Stimulated activated CD4-positive, alpha-beta T cell treated with anti-CD3 and anti-CD28 coated beads, Interleukin-15, amount 100 ng/mL, for 48 hours (primary cell): ENCODE measurements around the gene ENAH.

Experiments
- DNase-seq, 2 donors: peaks; one replicate each; pipeline ENCODE4 v3.0.0-alpha.2; 2020; ENCODE audit warnings: low read depth in 2 of 2

ENAH gene

DNA sequence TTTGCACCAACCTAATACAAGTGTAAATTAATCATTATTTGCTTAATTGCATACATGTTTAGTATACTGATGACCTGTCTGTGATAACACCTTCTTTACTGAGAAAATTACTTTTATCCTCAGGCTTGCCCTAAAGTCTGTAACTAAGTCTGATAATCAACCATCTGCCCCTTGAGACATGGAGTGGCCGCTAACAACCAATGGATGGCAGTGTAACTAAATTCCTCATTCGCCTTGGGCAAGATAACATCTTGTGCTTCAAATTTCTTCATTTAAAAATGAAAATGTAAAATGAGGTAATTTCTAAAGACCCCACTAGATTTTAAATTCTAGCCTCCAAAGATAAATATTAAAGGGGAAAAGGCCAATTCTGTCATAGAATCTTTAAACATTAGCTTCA, 85.1 kb downstream of the ENAH start:
- no peak for DNase-seq

- DNase-seq = no peak
Observed at GRCh38 chr1:225565847-225566246, 87.1 kb downstream of the ENAH start.

GRCh38 chr1:225561675-225562074, 91.2 kb downstream of the ENAH start:
- DNase-seq = no peak

GRCh38 chr1:225559902-225560301, 93.0 kb downstream of the ENAH start:
- no peak for DNase-seq

- no peak for DNase-seq
Observed at GRCh38 chr1:225559326-225559725, 93.6 kb downstream of the ENAH start.

GRCh38 chr1:225556694-225557093, 96.2 kb downstream of the ENAH start:
- no peak for DNase-seq

DNA sequence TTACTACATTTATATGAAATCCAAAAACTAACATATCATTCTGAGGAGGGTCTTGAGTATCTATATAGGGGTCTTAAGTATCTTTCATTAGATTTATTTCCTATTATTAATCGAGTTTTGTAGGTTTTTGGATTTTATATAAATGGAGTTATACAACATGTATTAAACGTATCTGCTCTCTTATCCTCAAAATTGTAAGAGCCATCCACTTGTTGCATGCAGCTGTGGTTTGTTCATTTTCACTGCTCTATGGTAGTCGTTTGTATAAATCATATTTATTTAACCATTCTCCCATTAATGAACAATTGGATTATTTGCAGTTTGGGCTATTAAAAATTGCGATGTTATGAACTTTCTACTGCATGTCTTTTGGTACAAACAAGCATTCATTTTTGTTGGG, 97.1 kb downstream of the ENAH start:
- DNase-seq = no peak

- DNase-seq = no peak
Observed at GRCh38 chr1:225554216-225554812, 98.6 kb downstream of the ENAH start.

DNA sequence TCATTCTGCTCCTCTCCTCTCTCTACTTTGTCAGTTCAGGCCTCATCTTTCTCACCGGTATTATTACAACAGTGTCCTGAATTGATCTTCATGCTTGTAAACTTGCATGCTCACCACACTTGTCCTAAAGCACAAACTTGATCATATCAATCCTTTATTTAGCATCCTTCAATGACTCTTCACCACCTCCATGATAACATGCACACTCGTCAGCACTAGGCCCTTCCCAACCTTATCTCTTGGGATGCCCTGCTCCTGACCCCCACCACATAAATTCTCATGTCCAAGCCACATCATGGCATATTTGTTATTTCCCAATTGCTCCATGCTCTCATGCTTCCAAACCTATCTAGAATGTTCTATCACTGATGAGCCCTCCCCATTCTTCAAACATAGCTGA, 103.1 kb downstream of the ENAH start:
- DNase-seq = no peak

- DNase-seq = no peak
Observed at GRCh38 chr1:225548140-225548857, 104.6 kb downstream of the ENAH start.

GRCh38 chr1:225545649-225546048, 107.3 kb downstream of the ENAH start:
- no peak for DNase-seq

- no peak for DNase-seq
Observed at GRCh38 chr1:225544924-225545323, 108.0 kb downstream of the ENAH start.

- DNase-seq = no peak
Observed at GRCh38 chr1:225544263-225544662, 108.7 kb downstream of the ENAH start.

DNA sequence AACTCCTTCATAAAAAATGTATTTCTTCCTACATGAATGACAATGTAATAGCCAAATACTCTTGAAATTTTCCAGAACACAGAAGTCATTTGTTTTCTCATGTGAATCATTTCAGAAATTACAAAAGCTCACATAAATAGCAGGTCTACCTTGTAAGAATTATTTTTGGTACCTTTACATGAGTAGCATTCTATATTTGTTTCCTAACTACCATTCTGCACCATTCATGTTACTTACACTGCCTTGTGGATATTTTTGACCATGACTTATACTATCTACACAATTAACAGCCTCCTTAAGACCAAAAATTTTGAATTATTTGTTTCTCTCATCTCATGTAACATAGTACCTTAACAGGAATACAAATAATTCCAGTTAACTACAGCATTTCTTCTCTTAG, 109.6 kb downstream of the ENAH start:
- DNase-seq = no peak

DNA sequence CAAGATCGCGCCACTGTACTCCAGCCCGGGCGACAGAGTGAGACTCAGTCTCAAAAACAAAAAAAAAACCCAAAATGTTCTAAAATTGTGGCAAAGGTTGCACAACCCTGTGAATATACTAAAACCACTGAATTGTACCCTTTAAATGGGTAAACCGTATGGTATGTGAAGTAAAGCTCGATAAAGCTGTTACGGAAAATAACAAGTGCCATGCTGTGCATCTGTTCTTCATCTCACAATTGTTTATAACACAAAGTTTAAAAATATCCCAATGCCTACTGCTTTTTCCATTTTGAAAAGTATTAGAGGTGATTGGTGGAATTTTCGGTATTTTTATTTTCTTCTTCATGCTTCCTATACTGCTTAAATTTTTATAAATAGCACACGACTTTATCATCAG, 111.5 kb downstream of the ENAH start:
- no peak for DNase-seq

DNA sequence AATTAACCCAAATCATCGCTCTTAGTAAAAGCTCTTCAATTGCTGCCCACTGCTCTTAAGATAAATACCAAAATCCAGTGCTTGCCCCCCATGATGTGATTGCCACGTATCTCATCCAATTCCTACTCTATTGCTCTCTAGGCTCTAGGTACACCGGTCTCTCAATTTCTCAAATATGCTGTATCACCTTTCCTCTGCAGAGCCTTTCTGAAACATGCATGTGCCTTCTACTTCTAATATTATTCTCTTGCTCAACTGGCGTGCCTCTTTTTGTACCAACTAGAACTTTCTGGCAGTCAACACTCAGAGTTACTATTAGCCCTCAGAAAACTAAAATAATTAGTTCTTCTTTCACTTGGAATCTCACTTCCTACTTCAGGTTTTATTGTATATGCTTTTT, 113.3 kb downstream of the ENAH start:
- DNase-seq = no peak

DNA sequence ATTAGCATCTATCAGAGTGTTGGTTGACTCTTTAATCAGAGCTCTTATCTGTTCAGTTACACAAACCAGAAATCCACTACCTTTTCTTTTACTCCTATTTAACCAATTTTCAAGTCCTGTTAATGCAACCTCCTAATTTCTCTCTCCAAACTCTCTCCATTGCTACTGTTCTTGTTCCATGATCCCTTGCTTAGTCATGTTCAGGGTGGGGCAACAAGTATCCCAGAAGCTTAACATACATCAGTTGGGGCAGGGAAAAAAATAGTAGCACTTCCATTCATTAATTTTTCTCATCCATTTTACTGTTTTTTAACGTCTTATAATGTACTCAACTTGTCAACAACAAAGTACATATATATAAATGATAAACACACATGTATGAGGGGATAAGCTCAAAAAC, 113.9 kb downstream of the ENAH start:
- DNase-seq = no peak

DNA sequence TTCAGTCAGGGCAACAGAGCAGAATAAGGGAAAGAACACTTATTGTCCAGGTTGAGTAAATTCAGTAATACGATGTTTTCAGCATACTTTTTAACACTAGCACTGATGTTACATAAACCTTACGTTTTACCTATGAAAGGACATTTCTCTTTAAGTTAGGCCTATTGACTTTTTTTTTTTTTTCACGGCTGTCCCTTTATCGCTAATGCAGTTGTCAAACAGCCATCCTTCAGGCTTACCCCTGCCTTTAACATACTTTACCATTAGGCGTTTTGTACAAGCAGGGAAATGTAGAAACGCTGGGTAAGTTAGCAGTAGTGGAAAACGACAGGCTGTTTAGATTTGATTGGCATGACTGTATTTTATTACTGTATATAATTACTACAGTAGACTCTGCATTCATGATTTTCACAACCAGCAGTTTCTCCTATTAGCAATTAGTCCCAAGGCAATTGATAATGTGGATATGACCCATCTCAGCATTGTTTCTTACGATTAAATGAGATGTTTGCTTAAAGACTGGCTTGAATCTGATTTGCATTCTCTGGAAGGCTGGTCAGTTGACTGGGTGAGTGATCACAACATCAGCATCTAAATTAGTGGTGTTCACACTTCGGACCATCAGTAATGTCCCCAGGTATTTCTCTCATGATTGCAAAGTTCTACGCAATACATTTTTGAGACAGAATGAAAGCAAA, 115.2 kb downstream of the ENAH start:
- no peak for DNase-seq

GRCh38 chr1:225535280-225535679, 117.6 kb downstream of the ENAH start:
- DNase-seq = no peak

DNA sequence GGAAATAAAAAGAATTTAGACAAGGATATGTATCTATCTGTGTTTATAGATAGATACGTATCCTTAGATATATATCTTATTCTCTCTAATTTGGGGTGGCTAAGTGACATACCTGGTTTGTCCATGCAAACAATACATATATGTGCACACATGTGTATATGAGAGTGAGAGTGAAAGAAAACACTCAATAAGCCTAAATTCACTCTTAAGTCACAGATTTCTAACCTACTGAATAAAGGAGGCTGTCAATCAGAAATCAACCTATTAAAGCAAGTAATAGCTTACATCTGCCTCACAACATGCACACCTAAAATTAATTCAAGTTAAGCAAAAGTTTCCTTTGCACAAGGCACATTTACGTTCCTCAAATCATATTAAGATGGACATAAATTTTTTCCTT, 118.2 kb downstream of the ENAH start:
- DNase-seq = no peak

DNA sequence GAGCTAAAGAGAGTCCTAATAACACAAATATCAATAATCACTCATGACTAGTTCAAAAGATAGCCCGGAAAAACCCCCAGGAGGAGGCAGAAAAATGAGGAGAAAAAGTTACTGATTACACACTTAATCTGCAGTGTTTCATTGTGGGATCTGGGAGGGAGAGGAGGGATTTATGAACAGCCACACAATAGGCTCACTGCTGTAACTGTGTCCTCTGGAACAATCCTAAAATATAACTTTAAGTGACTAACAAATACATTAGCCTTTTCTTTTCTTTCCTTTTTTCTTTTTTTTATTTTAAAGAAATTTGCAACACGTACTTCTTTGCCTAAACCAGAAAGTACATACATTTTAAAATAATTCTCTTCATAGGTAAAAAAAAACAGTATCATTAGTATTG, 118.8 kb downstream of the ENAH start:
- DNase-seq = no peak

DNA sequence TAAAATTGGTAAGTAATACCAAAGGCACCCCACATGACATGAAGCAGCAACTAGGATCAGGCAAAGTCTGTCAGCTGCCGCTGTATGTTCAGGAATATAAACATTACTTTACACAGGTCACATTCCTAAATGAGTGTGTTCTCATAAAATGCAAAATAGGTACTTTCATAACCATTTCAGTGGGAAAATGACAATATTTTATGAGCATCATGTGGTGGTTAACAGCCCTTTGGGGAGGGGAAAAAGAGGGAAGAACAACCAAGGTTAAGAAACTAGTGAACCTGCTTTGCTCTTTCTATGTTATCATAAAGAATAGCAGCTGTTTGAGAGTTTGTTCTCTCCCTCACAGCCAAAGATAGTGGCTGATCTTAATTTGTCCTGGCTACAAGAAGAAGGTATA, 119.7 kb downstream of the ENAH start:
- no peak for DNase-seq

DNA sequence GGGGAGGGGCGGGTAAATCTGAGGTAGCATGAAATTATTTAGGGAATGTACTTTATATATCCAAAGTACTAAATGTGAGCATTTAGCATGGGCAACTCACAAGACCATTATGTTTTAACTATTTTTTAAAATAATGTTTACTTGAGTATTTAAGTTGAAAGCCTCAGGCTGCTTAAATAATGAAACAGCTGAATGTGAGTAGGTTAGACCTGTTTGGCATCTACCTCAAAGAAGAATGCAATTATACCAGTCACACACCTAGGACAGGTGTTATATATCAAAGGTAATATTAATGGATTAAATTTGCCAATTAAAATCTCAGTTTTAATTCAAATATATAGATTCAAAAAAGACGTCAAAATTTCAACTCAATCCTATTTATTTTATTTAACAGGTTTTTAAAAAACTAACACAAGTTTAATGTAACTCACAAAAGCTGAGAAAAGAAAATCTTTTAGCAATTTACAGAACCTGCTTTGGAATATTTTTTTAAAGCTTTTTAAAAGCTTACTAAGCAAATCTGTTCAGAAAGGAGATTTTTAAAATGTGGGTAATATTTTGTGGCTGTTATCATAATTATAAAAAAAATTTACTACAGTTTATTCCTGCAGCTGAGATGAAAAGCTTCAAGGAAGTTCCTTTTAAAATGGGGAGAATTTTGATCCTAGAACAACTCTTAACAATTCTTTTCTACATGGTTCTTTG, 120.5 kb downstream of the ENAH start:
- DNase-seq = no peak
